CD14-positive monocyte (primary cell): ENCODE measurements around the gene MRPL40. TPM values are rescaled to one million over a fixed set of nuclear protein-coding genes. Genes with fewer than 3 reads are reported as not detected.

ENCODE experiments used
- DNase-seq, 3 donors: peaks; one replicate each; pipeline ENCODE4 v3.0.0-alpha.2; 2011 to 2022
- H2AFZ ChIP-seq: 2 replicates; pipeline ENCODE4 v1.6.0; 2012; ENCODE audit warnings: mild to moderate bottlenecking, low read depth, low read length, inconsistent platforms; ENCODE audit not compliant: insufficient read depth, poor library complexity, severe bottlenecking
- H3K27ac ChIP-seq, 2 donors: 1 replicate in 1 of 2; 2 replicates in 1 of 2; pipeline ENCODE4 v1.5.1; 2012 to 2013; ENCODE audit warnings: low read length in 2 of 2, control low read depth in 1 of 2, inconsistent platforms in 1 of 2, low read depth in 1 of 2, mild to moderate bottlenecking in 1 of 2
- H3K27me3 ChIP-seq, 2 donors: one replicate each; pipeline versions ENCODE4 v1.6.0 to v1.6.1; 2011 to 2013; ENCODE audit warnings: low read length in 2 of 2; ENCODE audit not compliant: control insufficient read depth in 2 of 2, insufficient read depth in 2 of 2
- H3K36me3 ChIP-seq, 2 donors: replicated peaks in 1 of 2; 1 replicate in 1 of 2; 2 replicates in 1 of 2; pipeline versions ENCODE4 v1.5.1 to v1.6.1; 2012 to 2013; ENCODE audit warnings: low read length in 2 of 2, control low read depth in 1 of 2, inconsistent platforms in 1 of 2, mild to moderate bottlenecking in 1 of 2; ENCODE audit not compliant: insufficient read depth in 2 of 2, control insufficient read depth in 1 of 2
- H3K4me1 ChIP-seq, 2 donors: 1 replicate in 1 of 2; 2 replicates in 1 of 2; pipeline versions ENCODE4 v1.5.1 to v1.6.1; 2012 to 2013; ENCODE audit warnings: low read length in 2 of 2, control low read depth in 1 of 2, inconsistent platforms in 1 of 2, mild to moderate bottlenecking in 1 of 2, moderate library complexity in 1 of 2; ENCODE audit not compliant: insufficient read depth in 2 of 2, control insufficient read depth in 1 of 2
- H3K4me2 ChIP-seq: replicated peaks from 2 replicates; pipeline ENCODE3; 2012; ENCODE audit warnings: low read length, moderate library complexity, mild to moderate bottlenecking; ENCODE audit not compliant: poor library complexity, severe bottlenecking; ENCODE audit errors: extremely low read depth
- H3K4me3 ChIP-seq, 3 experiments: fragments of 200-600 bp in 1 of 3; sonication (generic) in 1 of 3; replicated peaks in 1 of 3; 1 replicate in 2 of 3; 2 replicates in 1 of 3; pipeline ENCODE4 v1.5.1; 2011 to 2013; ENCODE audit warnings: low read length in 3 of 3, mild to moderate bottlenecking in 3 of 3, control low read depth in 2 of 3, low read depth in 2 of 3, inconsistent platforms in 1 of 3, moderate library complexity in 1 of 3
- H3K79me2 ChIP-seq: 2 replicates; pipeline ENCODE4 v1.6.0; 2012; ENCODE audit warnings: mild to moderate bottlenecking, control low read depth, inconsistent platforms, low read length, moderate library complexity; ENCODE audit not compliant: insufficient read depth
- H3K9ac ChIP-seq: 2 replicates; pipeline ENCODE4 v1.6.0; 2017; ENCODE audit warnings: low read length, mild to moderate bottlenecking; ENCODE audit not compliant: insufficient read depth, poor library complexity, severe bottlenecking
- H3K9me3 ChIP-seq, 2 donors: replicated peaks in 1 of 2; 1 replicate in 1 of 2; 2 replicates in 1 of 2; pipeline versions ENCODE4 v1.5.1 to v1.6.1; 2012 to 2013; ENCODE audit warnings: low read length in 2 of 2, control low read depth in 1 of 2; ENCODE audit not compliant: control insufficient read depth in 1 of 2, insufficient read depth in 1 of 2
- H4K20me1 ChIP-seq: 2 replicates; pipeline ENCODE4 v1.6.0; 2012; ENCODE audit warnings: mild to moderate bottlenecking, low read length, control low read depth, moderate library complexity; ENCODE audit not compliant: insufficient read depth
- H3K27ac Mint-ChIP-seq, 7 donors: one replicate each; pipeline ENCODE4 v1.8.0; 2020; ENCODE audit warnings: mild to moderate bottlenecking in 7 of 7, mixed read lengths in 7 of 7, moderate library complexity in 6 of 7, inconsistent platforms in 2 of 7
- H3K27me3 Mint-ChIP-seq, 3 donors: one replicate each; pipeline ENCODE4 v1.8.0; 2021 to 2022; ENCODE audit warnings: low read depth in 3 of 3, mild to moderate bottlenecking in 3 of 3, mixed read lengths in 3 of 3, moderate library complexity in 3 of 3, inconsistent platforms in 1 of 3
- H3K36me3 Mint-ChIP-seq, 2 donors: one replicate each; pipeline ENCODE4 v1.8.0; 2020; ENCODE audit warnings: mixed read lengths in 2 of 2, inconsistent platforms in 1 of 2, mild to moderate bottlenecking in 1 of 2
- H3K4me1 Mint-ChIP-seq: one replicate; pipeline ENCODE4 v1.8.0; 2020; ENCODE audit warnings: mild to moderate bottlenecking, mixed read lengths
- H3K4me3 Mint-ChIP-seq, 2 donors: one replicate each; pipeline ENCODE4 v1.8.0; 2020; ENCODE audit warnings: mild to moderate bottlenecking in 2 of 2, mixed read lengths in 2 of 2, moderate library complexity in 1 of 2
- H3K9me3 Mint-ChIP-seq, 7 donors: one replicate each; pipeline ENCODE4 v1.8.0; 2020 to 2022; ENCODE audit warnings: mixed read lengths in 7 of 7, mild to moderate bottlenecking in 6 of 7, moderate library complexity in 6 of 7, inconsistent platforms in 2 of 7
- WGBS: methylation state at CpG from one replicate; pipeline ENCODE4 v1.1.5; 2013; ENCODE audit warnings: missing lambda C conversion rate; ENCODE audit not compliant: insufficient coverage; 5-methylcytosine and 5-hydroxymethylcytosine counted together
- intact Hi-C, 2 donors: fragments of 100-400 bp; cut with micrococcal nuclease; formaldehyde crosslinking; loops; one replicate each; pipeline versions ENCODE4 v1.15.0 to v1.15.1; 2023
- polyA plus RNA-seq, 3 donors: library from polyadenylated mRNA; depleted of rRNA in 1 of 3; unstranded in 2 of 3; stranded (reverse) in 1 of 3; fragments of 300-500 nt in 2 of 3; fragments of >200 nt in 1 of 3; fragmentation: Illumina TruSeq in 2 of 3; gene quantifications; 1 replicate in 2 of 3; 2 replicates in 1 of 3; pipeline ENCODE4 v1.2.3, GENCODE V29; 2012 to 2021
- TF ChIP-seq, protein P1 (sequence below): fragments of 200-600 bp; IDR thresholded peaks from one replicate; pipeline ENCODE4 v1.8.0; 2022; ENCODE audit warnings: antibody characterized with exemption, mild to moderate bottlenecking

Gene MRPL40
- polyA plus RNA-seq, 3 donors: 9.2 to 61.4 (median 48.4) TPM

DNA sequence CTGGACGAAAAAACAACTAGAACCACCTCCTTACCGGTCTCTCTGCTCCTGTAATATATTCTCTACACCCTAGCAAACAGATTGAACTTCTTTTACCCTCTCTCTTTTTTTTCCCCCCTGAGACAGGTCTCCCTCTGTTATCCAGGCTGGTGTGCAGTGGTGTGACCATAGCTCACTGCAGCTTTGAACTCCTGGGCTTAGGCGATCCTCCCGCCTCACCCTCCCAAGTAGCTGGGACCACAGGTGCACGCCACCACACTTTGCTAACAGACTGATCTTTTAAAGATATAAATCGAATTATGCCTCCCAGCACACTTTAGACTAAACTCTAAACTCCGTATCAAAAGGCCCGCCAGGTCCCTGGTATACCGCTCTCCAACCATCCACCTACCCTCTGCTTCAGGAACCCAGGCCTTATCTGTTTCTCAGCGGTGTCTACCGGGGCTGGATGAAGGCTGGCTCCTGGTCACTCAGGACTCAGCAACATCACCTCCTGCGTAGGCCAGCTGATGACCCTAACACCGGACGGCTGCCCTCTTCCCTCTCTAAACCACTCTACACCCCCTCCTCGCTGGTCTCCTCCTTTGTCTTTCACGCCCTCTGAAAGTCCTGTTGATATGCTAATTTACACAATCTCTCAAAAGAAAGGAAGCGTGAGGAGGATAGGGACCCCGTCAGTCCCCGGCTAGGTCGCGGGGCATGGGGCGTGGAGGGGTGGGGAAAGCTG, 14.4 kb downstream of the MRPL40 start:
- Histone ChIP-seq H3K36me3 (peaks cover 34 to 49% of the 10 kb centered on the region in 2 donors), H2AFZ (peak overlapping the region; percentile 97), H4K20me1 (peaks cover 36% of the 10 kb centered on the region), H3K9ac (peak overlapping the region; percentile 93), H3K4me3 (peak overlapping the region; percentile 54 to 82 (median 69)), H3K27ac (peak overlapping the region; percentile 58 to 87), H3K4me2 (peak overlapping the region; percentile 84), H3K27me3 (no peaks in the 10 kb centered on the region), H3K4me1 (peaks cover 16 to 26% of the 10 kb centered on the region in 2 donors), H3K9me3 (no peaks in the 10 kb centered on the region), H3K79me2 (peaks cover 59% of the 10 kb centered on the region)
- DNase-seq: peak in 1 of 3 donors; percentile 9
- Mint-ChIP-seq H3K4me1 (peaks cover 25% of the 10 kb centered on the region), H3K27ac (peak overlapping the region; percentile 78 to 92 (median 88)), H3K4me3 (peak overlapping the region; percentile 90 to 91), H3K27me3 (no peaks in the 10 kb centered on the region), H3K9me3 (peaks cover 0 to 1% (median 0%) of the 10 kb centered on the region in 7 donors), H3K36me3 (peaks cover 40 to 51% of the 10 kb centered on the region in 2 donors)
- 34% methylated on average over 14 of the region's 22 CpGs for WGBS
- TF ChIP-seq, protein P1, sequence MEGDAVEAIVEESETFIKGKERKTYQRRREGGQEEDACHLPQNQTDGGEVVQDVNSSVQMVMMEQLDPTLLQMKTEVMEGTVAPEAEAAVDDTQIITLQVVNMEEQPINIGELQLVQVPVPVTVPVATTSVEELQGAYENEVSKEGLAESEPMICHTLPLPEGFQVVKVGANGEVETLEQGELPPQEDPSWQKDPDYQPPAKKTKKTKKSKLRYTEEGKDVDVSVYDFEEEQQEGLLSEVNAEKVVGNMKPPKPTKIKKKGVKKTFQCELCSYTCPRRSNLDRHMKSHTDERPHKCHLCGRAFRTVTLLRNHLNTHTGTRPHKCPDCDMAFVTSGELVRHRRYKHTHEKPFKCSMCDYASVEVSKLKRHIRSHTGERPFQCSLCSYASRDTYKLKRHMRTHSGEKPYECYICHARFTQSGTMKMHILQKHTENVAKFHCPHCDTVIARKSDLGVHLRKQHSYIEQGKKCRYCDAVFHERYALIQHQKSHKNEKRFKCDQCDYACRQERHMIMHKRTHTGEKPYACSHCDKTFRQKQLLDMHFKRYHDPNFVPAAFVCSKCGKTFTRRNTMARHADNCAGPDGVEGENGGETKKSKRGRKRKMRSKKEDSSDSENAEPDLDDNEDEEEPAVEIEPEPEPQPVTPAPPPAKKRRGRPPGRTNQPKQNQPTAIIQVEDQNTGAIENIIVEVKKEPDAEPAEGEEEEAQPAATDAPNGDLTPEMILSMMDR: no peak
- intact Hi-C loops: loop anchor here (2.0 kb wide), 1 partner anchor 14 kb away; the partner anchor contains the start of gene MRPL40 (in 2 of the 2)

DNA sequence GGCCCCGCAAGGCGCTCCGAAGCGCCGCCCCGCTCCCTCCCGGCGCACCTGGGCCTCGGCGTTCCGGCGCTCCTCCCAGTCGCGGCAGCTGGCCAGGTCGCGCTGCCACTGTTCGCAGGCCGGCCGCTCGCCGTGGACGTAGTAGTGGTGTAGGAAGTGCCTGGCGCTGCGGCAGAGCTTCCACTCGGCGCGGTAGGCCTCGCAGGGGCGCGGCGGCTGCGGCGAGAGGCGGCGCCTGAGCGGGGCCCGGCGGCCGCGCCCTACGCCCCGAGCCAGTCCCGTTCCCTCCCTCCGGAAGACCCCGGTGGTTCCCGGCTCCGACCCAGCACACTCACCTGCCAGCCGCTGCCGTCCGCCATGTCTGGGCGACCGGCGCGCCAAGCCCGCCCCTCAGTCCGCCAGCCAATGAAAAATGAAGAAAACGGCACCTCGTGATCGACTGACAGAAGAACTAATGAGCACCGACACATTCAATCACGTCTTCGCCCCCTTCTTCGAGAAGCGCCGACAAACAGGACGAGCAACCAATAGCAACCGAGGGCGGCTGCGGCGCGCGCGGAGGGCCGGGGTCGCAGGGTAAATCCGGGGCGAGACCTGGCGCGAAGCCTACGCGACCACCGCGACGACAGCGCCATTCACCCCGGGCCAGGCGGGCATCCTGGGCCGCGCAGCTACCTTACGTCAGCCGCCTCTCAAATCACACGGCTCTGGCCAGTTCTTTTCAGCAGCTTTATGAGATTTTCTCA, 15.2 kb downstream of the MRPL40 start, which contains the start of gene C22orf39:
Gene C22orf39 (minus strand): TSS at position 382 of the 746 bp plus-strand sequence. CDS start 23 bp downstream, at position 359.
- H3K4me1 ChIP-seq: peaks cover 16 to 26% of the 10 kb centered on the region in 2 donors
- peaks cover 28% of the 10 kb centered on the region for H4K20me1 ChIP-seq
- peak within 1 kb of the TSS; percentile 54 to 82 (median 69) for H3K4me3 ChIP-seq
- peak within 1 kb of the TSS; percentile 97 for H2AFZ ChIP-seq
- peaks cover 31 to 49% of the 10 kb centered on the region in 2 donors for H3K36me3 ChIP-seq
- under 1% methylated on average over 90 of the region's 92 CpGs for WGBS
- Mint-ChIP-seq H3K4me3 (peak within 1 kb of the TSS; percentile 91 to 96), H3K4me1 (peaks cover 25% of the 10 kb centered on the region), H3K36me3 (peaks cover 44 to 52% of the 10 kb centered on the region in 2 donors), H3K27ac (peak within 1 kb of the TSS; percentile 80 to 96 (median 94)), H3K9me3 (peaks cover 0 to 1% (median 0%) of the 10 kb centered on the region in 7 donors), H3K27me3 (no peaks in the 10 kb centered on the region)
- H3K79me2 ChIP-seq: peaks cover 52% of the 10 kb centered on the region
- H3K4me2 ChIP-seq: peak within 1 kb of the TSS; percentile 84
- peak; percentile 80 to 86 (median 84) for DNase-seq
- intact Hi-C loops: loop anchor here (2.0 kb wide), 1 partner anchor 15 kb away; the partner anchor contains the start of gene MRPL40 (in 2 of the 2)
- no peaks in the 10 kb centered on the region for H3K9me3 ChIP-seq
- TF ChIP-seq, protein P1: no peak
- peak within 1 kb of the TSS; percentile 58 to 87 for H3K27ac ChIP-seq
- H3K27me3 ChIP-seq: no peaks in the 10 kb centered on the region
- peak within 1 kb of the TSS; percentile 93 for H3K9ac ChIP-seq
